HFFc6 (cell line): ENCODE measurements around the gene SLIT1. TPM values are rescaled to one million over a fixed set of nuclear protein-coding genes. Genes with fewer than 3 reads are reported as not detected.

ENCODE experiments used
- DNase-seq: peaks from one replicate; pipeline ENCODE4 v3.0.0-alpha.2; 2018
- H3K27ac Mint-ChIP-seq: 2 replicates; pipeline ENCODE4 v1.8.0; 2020; ENCODE audit warnings: mild to moderate bottlenecking, mixed read lengths
- H3K27me3 Mint-ChIP-seq: 2 replicates; pipeline ENCODE4 v1.8.0; 2021; ENCODE audit warnings: mild to moderate bottlenecking, moderate library complexity, mixed read lengths; ENCODE audit not compliant: insufficient read depth
- H3K36me3 Mint-ChIP-seq: 2 replicates; pipeline ENCODE4 v1.8.0; 2021; ENCODE audit warnings: low read depth, mixed read lengths
- H3K4me1 Mint-ChIP-seq: 2 replicates; pipeline ENCODE4 v1.8.0; 2020; ENCODE audit warnings: low read depth, mixed read lengths
- H3K4me3 Mint-ChIP-seq: 2 replicates; pipeline ENCODE4 v1.8.0; 2020; ENCODE audit warnings: mild to moderate bottlenecking, moderate library complexity, mixed read lengths
- H3K9me3 Mint-ChIP-seq: 2 replicates; pipeline ENCODE4 v1.8.0; 2020; ENCODE audit warnings: mild to moderate bottlenecking, mixed read lengths
- CTCF ChIP-seq: fragments of 200-600 bp; sonication (generic); IDR thresholded peaks from 2 replicates; pipeline ENCODE4 v1.5.0; 2021; ENCODE audit warnings: antibody characterized with exemption, mild to moderate bottlenecking
- total RNA-seq, 6 experiments: library from RNA; stranded (reverse); fragmentation: NEBNext Ultra II Directional; extraction: Animal tissue kit (Norgen Biotek cat#: 25700); gene quantifications; 2 replicates in 1 of 6; 3 replicates in 5 of 6; pipeline ENCODE4 v1.2.3, GENCODE V29; 2021

Gene SLIT1
- total RNA-seq, 6 experiments from 2014 or later = 0.05 TPM; not detected in 5

- Mint-ChIP-seq H3K36me3 (no peaks in the 10 kb centered on the region), H3K27me3 (peaks cover 31% of the 10 kb centered on the region), H3K4me3 (no peak overlapping the region), H3K27ac (no peak overlapping the region), H3K9me3 (no peaks in the 10 kb centered on the region), H3K4me1 (no peaks in the 10 kb centered on the region)
- no peak for TF ChIP-seq CTCF
- DNase-seq = no peak
These were observed 36.7 kb downstream of the SLIT1 start for GRCh38 chr10:97149079-97149531.

GRCh38 chr10:97144297-97144696, 41.5 kb downstream of the SLIT1 start:
- H3K4me1 Mint-ChIP-seq = no peaks in the 10 kb centered on the region
- no peaks in the 10 kb centered on the region for H3K36me3 Mint-ChIP-seq
- TF ChIP-seq CTCF = no peak
- H3K27ac Mint-ChIP-seq = no peak overlapping the region
- no peaks in the 10 kb centered on the region for H3K9me3 Mint-ChIP-seq
- DNase-seq = no peak
- H3K4me3 Mint-ChIP-seq = no peak overlapping the region
- H3K27me3 Mint-ChIP-seq = peaks cover 55% of the 10 kb centered on the region

- Mint-ChIP-seq H3K4me1 (no peaks in the 10 kb centered on the region), H3K4me3 (no peak overlapping the region), H3K27ac (no peak overlapping the region), H3K36me3 (no peaks in the 10 kb centered on the region), H3K27me3 (peaks cover 65% of the 10 kb centered on the region), H3K9me3 (no peaks in the 10 kb centered on the region)
- no peak for DNase-seq
- TF ChIP-seq CTCF = no peak
These were observed 42.9 kb downstream of the SLIT1 start for GRCh38 chr10:97142834-97143233.

- Mint-ChIP-seq H3K27ac (no peak overlapping the region), H3K4me1 (no peaks in the 10 kb centered on the region), H3K27me3 (peaks cover 61% of the 10 kb centered on the region), H3K36me3 (no peaks in the 10 kb centered on the region), H3K9me3 (no peaks in the 10 kb centered on the region), H3K4me3 (no peak overlapping the region)
- no peak for TF ChIP-seq CTCF
- DNase-seq = no peak
These were observed 44.6 kb downstream of the SLIT1 start for GRCh38 chr10:97140902-97141745.

- Mint-ChIP-seq H3K9me3 (no peaks in the 10 kb centered on the region), H3K27ac (no peak overlapping the region), H3K36me3 (no peaks in the 10 kb centered on the region), H3K4me1 (no peaks in the 10 kb centered on the region), H3K27me3 (peaks cover 58% of the 10 kb centered on the region), H3K4me3 (no peak overlapping the region)
- TF ChIP-seq CTCF = no peak
- no peak for DNase-seq
These were observed 45.5 kb downstream of the SLIT1 start for GRCh38 chr10:97140049-97140846.
